ENCODE results near the gene C9.
"Not testable (repeated sequence)": the region's sequence is repeated elsewhere in the genome, so short reads cannot be mapped to it uniquely, and the experiment has no call there.

The C9 gene

DNA sequence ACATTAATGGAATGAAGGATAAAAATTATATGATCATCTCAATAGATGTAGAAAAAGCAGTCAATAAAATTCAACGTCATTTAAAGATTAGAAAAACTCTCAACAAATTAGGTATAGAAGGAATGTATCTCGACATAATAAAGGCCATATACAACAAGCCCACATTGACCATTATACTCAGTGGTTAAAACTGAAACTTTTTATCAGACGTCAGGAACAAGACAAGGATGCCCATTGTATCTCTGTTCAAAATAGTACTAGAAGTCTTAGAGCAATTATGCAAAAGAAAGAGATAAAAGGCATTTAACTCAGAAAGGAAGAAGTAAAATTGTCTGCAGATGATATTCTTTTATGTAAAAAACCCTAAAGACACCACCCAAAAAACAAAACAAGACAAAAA is 40.8 kb downstream of the C9 start:
- Histone ChIP-seq H3K4me3 (ENCODE audit: low read depth in 1 of 2, low read length in 2 of 2) (no peak overlapping the region), H3K9me3 (ENCODE audit: control insufficient read depth in 1 of 2, low read length in 2 of 2) (peaks cover 3 to 8% of the 10 kb centered on the region in 2 donors), H3K27ac (ENCODE audit: low read length) (no peak overlapping the region), H3K27me3 (ENCODE audit: low read depth, low read length) (no peaks in the 10 kb centered on the region), H3K4me1 (ENCODE audit: control insufficient read depth in 1 of 2, insufficient read depth in 2 of 2, low read length in 2 of 2) (no peaks in the 10 kb centered on the region), H3K36me3 (ENCODE audit: control insufficient read depth in 1 of 2, insufficient read depth in 2 of 2, low read length in 2 of 2) (no peaks in the 10 kb centered on the region)

DNA sequence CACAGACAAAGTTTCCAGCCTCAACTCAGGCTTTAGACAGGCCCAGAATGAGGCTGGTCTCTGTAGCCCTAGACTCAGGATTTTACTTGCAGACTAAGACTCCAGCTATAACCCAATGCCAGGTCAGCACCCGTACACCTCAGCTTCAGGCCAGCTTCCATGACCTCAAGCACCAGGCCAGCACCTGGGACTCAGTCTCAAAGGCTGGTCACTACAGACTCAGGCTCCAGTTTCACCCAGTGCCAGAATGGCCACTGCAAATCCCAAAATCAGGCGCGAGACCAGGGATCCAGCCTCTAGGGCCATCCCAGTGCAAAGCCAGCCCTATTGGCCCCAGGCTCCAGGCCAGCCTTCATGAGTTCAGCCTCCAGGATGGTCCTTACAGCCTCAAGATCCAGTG is 44.9 kb downstream of the C9 start:
- Histone ChIP-seq H3K9me3 (ENCODE audit: control insufficient read depth in 1 of 2, low read length in 2 of 2) (peaks cover 3 to 8% of the 10 kb centered on the region in 2 donors), H3K4me1 (ENCODE audit: control insufficient read depth in 1 of 2, insufficient read depth in 2 of 2, low read length in 2 of 2) (no peaks in the 10 kb centered on the region), H3K27ac (ENCODE audit: low read length) (no peak overlapping the region), H3K27me3 (ENCODE audit: low read depth, low read length) (no peaks in the 10 kb centered on the region), H3K36me3 (ENCODE audit: control insufficient read depth in 1 of 2, insufficient read depth in 2 of 2, low read length in 2 of 2) (no peaks in the 10 kb centered on the region), H3K4me3 (ENCODE audit: low read depth in 1 of 2, low read length in 2 of 2) (no peak overlapping the region)

DNA sequence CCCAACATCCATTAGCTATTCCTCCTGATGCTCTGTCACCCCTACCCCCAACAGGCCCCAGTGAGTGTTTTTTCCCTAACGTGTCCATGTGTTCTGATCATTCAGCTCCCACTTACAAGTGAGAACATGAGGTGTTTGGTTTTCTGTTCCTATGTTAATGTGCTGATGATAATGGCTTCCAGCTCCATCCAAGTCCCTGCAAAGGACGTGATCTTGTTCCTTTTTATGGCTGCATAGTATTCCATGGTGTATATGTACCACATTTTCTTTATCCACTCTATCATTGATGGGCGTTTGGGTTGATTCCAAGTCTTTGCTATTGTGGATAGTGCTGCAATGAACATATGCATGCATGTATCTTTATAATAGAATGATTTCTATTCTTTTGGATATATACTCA is 47.8 kb downstream of the C9 start:
- not testable (repeated sequence) for H3K27me3 ChIP-seq (ENCODE audit: low read depth, low read length); H3K36me3 ChIP-seq (ENCODE audit: control insufficient read depth in 1 of 2, insufficient read depth in 2 of 2, low read length in 2 of 2); H3K27ac ChIP-seq (ENCODE audit: low read length); H3K4me1 ChIP-seq (ENCODE audit: control insufficient read depth in 1 of 2, insufficient read depth in 2 of 2, low read length in 2 of 2); H3K9me3 ChIP-seq (ENCODE audit: control insufficient read depth in 1 of 2, low read length in 2 of 2); H3K4me3 ChIP-seq (ENCODE audit: low read depth in 1 of 2, low read length in 2 of 2)

DNA sequence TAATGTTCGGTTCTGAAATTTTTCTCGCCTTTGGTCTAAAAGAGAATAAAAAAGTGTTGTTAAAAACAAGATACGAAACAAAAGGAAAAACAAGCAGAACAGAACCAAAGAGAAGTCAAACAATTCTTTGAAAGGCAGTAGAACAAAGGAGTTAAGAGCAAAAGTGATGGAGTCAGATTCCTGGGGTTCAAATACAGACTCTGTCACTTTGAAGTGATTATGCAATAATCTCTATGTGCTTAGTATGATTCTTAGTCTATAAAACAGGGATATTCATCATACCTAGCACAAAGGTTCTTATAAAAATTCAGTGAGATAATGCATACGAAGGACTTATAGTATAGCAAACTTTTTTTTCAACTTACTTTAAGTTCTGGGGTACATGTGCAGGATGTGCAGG is 48.3 kb downstream of the C9 start:
- Histone ChIP-seq H3K4me1 (ENCODE audit: control insufficient read depth in 1 of 2, insufficient read depth in 2 of 2, low read length in 2 of 2) (no peaks in the 10 kb centered on the region), H3K36me3 (ENCODE audit: control insufficient read depth in 1 of 2, insufficient read depth in 2 of 2, low read length in 2 of 2) (no peaks in the 10 kb centered on the region), H3K27ac (ENCODE audit: low read length) (no peak overlapping the region), H3K27me3 (ENCODE audit: low read depth, low read length) (no peaks in the 10 kb centered on the region), H3K4me3 (ENCODE audit: low read depth in 1 of 2, low read length in 2 of 2) (no peak overlapping the region), H3K9me3 (ENCODE audit: control insufficient read depth in 1 of 2, low read length in 2 of 2) (peaks cover 3 to 8% of the 10 kb centered on the region in 2 donors)

DNA sequence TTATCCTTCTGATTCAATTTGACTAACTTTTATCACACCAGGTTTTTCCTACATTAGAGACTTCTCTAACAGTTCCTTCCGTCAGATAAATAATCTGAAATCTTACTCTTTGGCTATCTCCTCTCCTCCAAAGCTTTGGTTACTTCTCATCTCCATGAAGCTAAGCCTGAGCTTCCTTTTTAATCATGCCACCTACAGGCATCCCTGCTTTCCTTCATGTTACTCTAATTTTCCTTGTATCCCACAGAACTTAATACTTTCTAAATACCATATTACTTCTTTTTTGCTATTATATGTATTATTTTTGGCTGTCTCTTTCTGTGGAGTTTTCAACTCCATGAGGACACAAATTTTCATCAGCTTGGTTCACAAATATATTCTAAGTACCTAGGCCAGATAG is 49.7 kb downstream of the C9 start:
- Histone ChIP-seq H3K36me3 (ENCODE audit: control insufficient read depth in 1 of 2, insufficient read depth in 2 of 2, low read length in 2 of 2) (no peaks in the 10 kb centered on the region), H3K27ac (ENCODE audit: low read length) (no peak overlapping the region), H3K27me3 (ENCODE audit: low read depth, low read length) (no peaks in the 10 kb centered on the region), H3K4me3 (ENCODE audit: low read depth in 1 of 2, low read length in 2 of 2) (no peak overlapping the region), H3K4me1 (ENCODE audit: control insufficient read depth in 1 of 2, insufficient read depth in 2 of 2, low read length in 2 of 2) (no peaks in the 10 kb centered on the region), H3K9me3 (ENCODE audit: control insufficient read depth in 1 of 2, low read length in 2 of 2) (peaks cover 0 to 4% of the 10 kb centered on the region in 2 donors)

DNA sequence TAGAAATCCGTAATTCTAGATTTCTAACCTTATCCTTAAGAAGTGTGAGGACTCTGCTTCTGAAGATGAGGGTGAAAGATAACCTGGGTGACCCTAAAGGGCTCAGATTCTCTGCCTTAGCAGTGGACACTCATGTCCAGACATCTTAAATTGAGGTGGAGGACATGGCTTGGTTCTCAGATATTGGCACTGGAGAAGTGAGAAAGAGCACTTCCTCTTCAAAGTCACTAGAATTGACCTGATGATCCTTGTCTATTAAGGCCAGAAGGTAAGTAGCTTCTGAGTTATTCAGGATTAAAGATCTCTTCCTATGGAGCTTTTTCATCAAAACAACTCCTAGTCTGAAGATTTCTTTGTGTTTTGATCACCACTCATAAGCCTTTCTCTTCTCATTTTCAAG is 54.8 kb downstream of the C9 start:
- no peaks in the 10 kb centered on the region for H3K4me1 ChIP-seq (ENCODE audit: control insufficient read depth in 1 of 2, insufficient read depth in 2 of 2, low read length in 2 of 2)
- H3K27me3 ChIP-seq (ENCODE audit: low read depth, low read length), result no peaks in the 10 kb centered on the region
- no peaks in the 10 kb centered on the region for H3K36me3 ChIP-seq (ENCODE audit: control insufficient read depth in 1 of 2, insufficient read depth in 2 of 2, low read length in 2 of 2)
- H3K27ac ChIP-seq (ENCODE audit: low read length), result no peak overlapping the region
- H3K9me3 ChIP-seq (ENCODE audit: control insufficient read depth in 1 of 2, low read length in 2 of 2), result no peaks in the 10 kb centered on the region
- no peak overlapping the region for H3K4me3 ChIP-seq (ENCODE audit: low read depth in 1 of 2, low read length in 2 of 2)

DNA sequence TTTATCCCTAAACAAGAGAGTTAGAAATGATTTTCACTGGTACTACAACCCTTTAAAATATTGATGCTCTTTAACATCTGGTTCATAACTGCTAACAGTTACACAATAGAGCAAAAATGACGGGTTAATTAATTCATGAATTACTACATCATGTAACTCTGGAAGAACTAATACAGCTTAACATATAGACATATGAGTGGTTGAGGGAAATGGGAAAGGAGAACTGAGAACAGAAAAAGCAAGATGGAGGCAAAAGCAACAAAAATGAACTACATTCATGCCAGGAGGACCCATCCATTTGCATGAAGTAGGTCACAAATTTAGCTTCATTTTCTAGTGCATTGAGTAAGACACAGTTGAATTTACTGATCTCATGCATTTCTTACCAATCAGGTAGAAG is 61.8 kb downstream of the C9 start:
- Histone ChIP-seq H3K4me3 (ENCODE audit: low read depth in 1 of 2, low read length in 2 of 2) (no peak overlapping the region), H3K36me3 (ENCODE audit: control insufficient read depth in 1 of 2, insufficient read depth in 2 of 2, low read length in 2 of 2) (no peaks in the 10 kb centered on the region), H3K9me3 (ENCODE audit: control insufficient read depth in 1 of 2, low read length in 2 of 2) (peaks cover 0 to 7% of the 10 kb centered on the region in 2 donors), H3K4me1 (ENCODE audit: control insufficient read depth in 1 of 2, insufficient read depth in 2 of 2, low read length in 2 of 2) (no peaks in the 10 kb centered on the region), H3K27ac (ENCODE audit: low read length) (no peak overlapping the region), H3K27me3 (ENCODE audit: low read depth, low read length) (no peaks in the 10 kb centered on the region)

DNA sequence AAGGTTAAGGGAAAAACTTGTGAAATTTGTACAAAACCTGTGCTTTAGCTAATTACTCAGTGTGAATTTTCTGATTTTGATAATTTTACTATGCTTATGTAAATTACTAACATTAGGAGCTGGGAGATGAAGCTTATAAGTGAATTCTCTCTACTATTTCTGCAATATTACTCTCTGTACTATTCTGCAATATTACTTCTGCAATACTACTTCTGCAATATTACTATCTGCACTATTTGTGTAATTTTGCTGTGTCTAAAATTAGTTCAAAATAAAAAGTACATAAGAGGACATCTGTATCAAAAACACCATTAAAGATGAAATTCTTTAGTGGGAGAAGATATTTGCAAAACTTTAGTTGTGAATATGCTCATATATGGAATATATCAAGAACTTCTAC is 62.9 kb downstream of the C9 start:
- no peaks in the 10 kb centered on the region for H3K27me3 ChIP-seq (ENCODE audit: low read depth, low read length)
- no peak overlapping the region for H3K27ac ChIP-seq (ENCODE audit: low read length)
- H3K36me3 ChIP-seq (ENCODE audit: control insufficient read depth in 1 of 2, insufficient read depth in 2 of 2, low read length in 2 of 2), result no peaks in the 10 kb centered on the region
- H3K4me3 ChIP-seq (ENCODE audit: low read depth in 1 of 2, low read length in 2 of 2), result no peak overlapping the region
- H3K9me3 ChIP-seq (ENCODE audit: control insufficient read depth in 1 of 2, low read length in 2 of 2), result peaks cover 0 to 7% of the 10 kb centered on the region in 2 donors
- no peaks in the 10 kb centered on the region for H3K4me1 ChIP-seq (ENCODE audit: control insufficient read depth in 1 of 2, insufficient read depth in 2 of 2, low read length in 2 of 2)

DNA sequence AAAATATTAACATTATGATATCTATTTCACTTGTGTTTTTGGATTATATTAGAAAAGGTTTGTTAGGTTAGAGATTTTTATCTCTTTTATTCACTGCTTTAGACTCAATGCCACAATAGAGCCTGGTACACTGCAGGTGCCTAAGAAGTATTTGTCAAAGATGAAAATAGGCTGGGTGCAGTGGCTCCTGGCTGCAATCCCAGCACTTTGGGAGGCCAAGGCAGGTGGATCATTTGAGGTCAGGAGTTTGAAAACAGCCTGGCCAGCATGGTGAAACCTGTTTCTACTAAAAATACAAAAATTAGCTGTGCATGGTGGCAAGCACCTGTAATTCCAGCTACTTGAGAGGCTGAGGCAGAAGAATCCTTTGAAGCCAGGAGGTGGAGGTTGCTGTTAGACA is 64.3 kb downstream of the C9 start:
- no peak overlapping the region for H3K27ac ChIP-seq (ENCODE audit: low read length)
- no peaks in the 10 kb centered on the region for H3K4me1 ChIP-seq (ENCODE audit: control insufficient read depth in 1 of 2, insufficient read depth in 2 of 2, low read length in 2 of 2)
- no peak overlapping the region for H3K4me3 ChIP-seq (ENCODE audit: low read depth in 1 of 2, low read length in 2 of 2)
- H3K9me3 ChIP-seq (ENCODE audit: control insufficient read depth in 1 of 2, low read length in 2 of 2), result peaks cover 0 to 7% of the 10 kb centered on the region in 2 donors
- no peaks in the 10 kb centered on the region for H3K36me3 ChIP-seq (ENCODE audit: control insufficient read depth in 1 of 2, insufficient read depth in 2 of 2, low read length in 2 of 2)
- H3K27me3 ChIP-seq (ENCODE audit: low read depth, low read length), result no peaks in the 10 kb centered on the region

DNA sequence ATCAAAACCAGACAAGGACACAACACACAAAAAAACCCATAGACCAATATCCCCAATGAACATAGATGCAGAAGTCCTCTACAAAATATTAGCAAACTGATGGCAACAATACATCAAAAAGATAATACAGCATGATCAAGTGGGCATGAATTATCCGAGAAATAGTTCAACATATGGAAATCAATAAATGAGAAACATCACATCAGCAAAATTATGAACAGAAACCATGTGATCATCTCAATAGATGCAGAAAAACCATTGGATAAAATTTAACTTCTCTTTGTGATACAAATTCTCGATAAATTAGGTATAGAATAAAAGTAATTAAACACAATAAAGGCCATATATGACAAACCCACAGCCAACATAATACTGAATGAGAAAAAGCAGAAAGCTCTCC is 69.6 kb downstream of the C9 start:
- H3K27ac ChIP-seq (ENCODE audit: low read length), result no peak overlapping the region
- no peaks in the 10 kb centered on the region for H3K4me1 ChIP-seq (ENCODE audit: control insufficient read depth in 1 of 2, insufficient read depth in 2 of 2, low read length in 2 of 2)
- H3K27me3 ChIP-seq (ENCODE audit: low read depth, low read length), result no peaks in the 10 kb centered on the region
- H3K4me3 ChIP-seq (ENCODE audit: low read depth in 1 of 2, low read length in 2 of 2), result no peak overlapping the region
- H3K36me3 ChIP-seq (ENCODE audit: control insufficient read depth in 1 of 2, insufficient read depth in 2 of 2, low read length in 2 of 2), result no peaks in the 10 kb centered on the region
- H3K9me3 ChIP-seq (ENCODE audit: control insufficient read depth in 1 of 2, low read length in 2 of 2), result peaks cover 0 to 10% of the 10 kb centered on the region in 2 donors

DNA sequence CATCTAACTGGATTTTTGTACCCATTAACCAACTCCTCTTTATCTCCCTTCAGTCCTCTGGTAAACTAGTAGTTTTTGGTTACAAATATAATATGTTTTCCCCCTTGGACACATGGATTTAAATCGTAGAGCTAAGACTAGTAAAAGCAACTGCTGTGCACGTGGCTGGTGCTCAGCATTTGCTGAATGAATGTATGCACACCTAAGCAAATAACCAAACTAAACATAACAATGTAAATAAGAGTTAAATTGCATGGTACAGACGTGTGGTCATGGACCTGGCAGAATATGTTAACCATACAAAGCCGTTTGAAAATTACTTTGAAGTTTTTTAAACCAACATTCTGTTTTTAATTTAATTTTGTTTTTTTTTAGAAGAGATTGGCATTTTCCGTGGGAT is 79.7 kb downstream of the C9 start:
- Histone ChIP-seq H3K27ac (ENCODE audit: low read length) (no peak overlapping the region), H3K36me3 (ENCODE audit: control insufficient read depth in 1 of 2, insufficient read depth in 2 of 2, low read length in 2 of 2) (no peaks in the 10 kb centered on the region), H3K9me3 (ENCODE audit: control insufficient read depth in 1 of 2, low read length in 2 of 2) (no peaks in the 10 kb centered on the region), H3K27me3 (ENCODE audit: low read depth, low read length) (no peaks in the 10 kb centered on the region), H3K4me1 (ENCODE audit: control insufficient read depth in 1 of 2, insufficient read depth in 2 of 2, low read length in 2 of 2) (no peaks in the 10 kb centered on the region), H3K4me3 (ENCODE audit: low read depth in 1 of 2, low read length in 2 of 2) (no peak overlapping the region)

DNA sequence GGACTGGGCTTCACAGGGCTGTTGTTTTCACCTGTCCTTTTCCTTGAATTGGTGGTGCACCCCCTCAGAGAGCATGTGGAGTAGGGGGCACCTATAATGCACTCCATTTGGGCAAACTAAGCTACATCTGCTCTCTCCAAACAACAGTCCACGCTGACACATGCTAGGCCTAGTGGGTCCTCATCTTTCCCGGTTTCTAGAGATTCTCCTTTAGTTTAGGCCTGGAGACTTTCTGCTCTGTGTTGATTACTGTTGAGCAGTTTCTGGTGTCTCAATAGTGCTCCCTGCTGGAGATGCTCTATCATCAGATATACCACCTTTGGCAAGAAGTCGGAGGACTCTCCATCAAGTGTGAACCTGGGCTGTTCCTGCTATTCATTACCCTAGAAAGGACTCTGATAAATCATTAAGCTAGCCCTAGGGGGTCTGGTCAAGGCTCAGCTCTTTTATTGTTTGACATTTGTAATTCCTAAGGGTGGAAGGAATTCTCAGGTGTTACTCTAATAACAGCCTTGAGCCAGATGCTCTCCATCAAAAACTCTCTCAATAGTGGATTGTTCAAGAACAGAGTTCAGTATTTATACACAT is 81.0 kb downstream of the C9 start:
- no peaks in the 10 kb centered on the region for H3K9me3 ChIP-seq (ENCODE audit: control insufficient read depth in 1 of 2, low read length in 2 of 2)
- no peaks in the 10 kb centered on the region for H3K36me3 ChIP-seq (ENCODE audit: control insufficient read depth in 1 of 2, insufficient read depth in 2 of 2, low read length in 2 of 2)
- no peaks in the 10 kb centered on the region for H3K4me1 ChIP-seq (ENCODE audit: control insufficient read depth in 1 of 2, insufficient read depth in 2 of 2, low read length in 2 of 2)
- H3K27me3 ChIP-seq (ENCODE audit: low read depth, low read length), result no peaks in the 10 kb centered on the region
- H3K4me3 ChIP-seq (ENCODE audit: low read depth in 1 of 2, low read length in 2 of 2), result no peak overlapping the region
- no peak overlapping the region for H3K27ac ChIP-seq (ENCODE audit: low read length)
